ENCODE data around the gene PI16. TPM values are rescaled to one million over a fixed set of nuclear protein-coding genes. Genes with fewer than 3 reads are reported as not detected.
A peak's percentile ranks its signal among the peaks of the same experiment; 100 is the strongest.

PI16 gene
- total RNA-seq, 1 experiment from 2014 or later = not detected

DNA sequence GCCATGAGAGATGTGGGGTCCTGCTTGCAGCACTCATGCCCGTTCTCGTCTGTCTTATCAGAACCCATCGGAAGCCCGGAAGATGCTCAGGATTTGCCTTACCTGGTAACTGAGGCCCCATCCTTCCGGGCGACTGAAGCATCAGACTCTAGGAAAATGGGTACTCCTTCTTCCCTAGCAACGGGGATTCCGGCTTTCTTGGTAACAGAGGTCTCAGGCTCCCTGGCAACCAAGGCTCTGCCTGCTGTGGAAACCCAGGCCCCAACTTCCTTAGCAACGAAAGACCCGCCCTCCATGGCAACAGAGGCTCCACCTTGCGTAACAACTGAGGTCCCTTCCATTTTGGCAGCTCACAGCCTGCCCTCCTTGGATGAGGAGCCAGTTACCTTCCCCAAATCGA is 8.3 kb downstream of the PI16 start:
- POLR2A ChIA-PET = no interaction called here

DNA sequence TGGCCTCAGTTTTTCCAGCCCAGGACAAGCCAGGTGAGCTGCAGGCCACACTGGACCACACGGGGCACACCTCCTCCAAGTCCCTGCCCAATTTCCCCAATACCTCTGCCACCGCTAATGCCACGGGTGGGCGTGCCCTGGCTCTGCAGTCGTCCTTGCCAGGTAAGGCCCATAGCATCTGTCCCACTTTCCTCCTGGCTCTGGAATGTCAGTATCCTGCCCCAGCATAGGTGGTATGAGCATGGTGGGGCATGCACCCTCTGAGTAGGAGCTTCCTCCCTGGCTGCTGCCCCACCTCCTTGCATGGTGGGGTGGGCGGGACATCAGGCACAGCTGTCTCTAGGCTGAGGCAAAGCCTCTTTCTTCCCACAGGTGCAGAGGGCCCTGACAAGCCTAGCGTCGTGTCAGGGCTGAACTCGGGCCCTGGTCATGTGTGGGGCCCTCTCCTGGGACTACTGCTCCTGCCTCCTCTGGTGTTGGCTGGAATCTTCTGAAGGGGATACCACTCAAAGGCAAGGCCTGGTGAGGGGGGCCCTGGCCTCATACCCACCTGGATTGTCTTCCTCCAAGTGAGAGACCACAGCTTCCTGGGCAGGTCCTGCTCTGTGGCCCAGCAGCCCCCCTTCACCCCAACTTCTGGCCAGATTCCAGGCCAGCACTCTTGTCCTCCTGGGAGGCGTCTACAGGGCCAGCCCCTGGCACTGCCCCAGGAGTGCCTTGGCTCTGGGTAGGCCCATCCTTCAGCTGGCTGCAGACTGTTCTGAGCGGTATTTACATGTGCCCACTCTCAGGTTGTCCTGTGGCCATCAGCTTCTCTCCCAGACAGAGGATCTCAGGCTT is 9.1 kb downstream of the PI16 start:
- ATAC-seq (peak; percentile 18; the same call in 1 of the 2 replicates), DNase-seq (ENCODE audit: low read depth, low spot score) (no peak)
- TF ChIP-seq, protein P1, sequence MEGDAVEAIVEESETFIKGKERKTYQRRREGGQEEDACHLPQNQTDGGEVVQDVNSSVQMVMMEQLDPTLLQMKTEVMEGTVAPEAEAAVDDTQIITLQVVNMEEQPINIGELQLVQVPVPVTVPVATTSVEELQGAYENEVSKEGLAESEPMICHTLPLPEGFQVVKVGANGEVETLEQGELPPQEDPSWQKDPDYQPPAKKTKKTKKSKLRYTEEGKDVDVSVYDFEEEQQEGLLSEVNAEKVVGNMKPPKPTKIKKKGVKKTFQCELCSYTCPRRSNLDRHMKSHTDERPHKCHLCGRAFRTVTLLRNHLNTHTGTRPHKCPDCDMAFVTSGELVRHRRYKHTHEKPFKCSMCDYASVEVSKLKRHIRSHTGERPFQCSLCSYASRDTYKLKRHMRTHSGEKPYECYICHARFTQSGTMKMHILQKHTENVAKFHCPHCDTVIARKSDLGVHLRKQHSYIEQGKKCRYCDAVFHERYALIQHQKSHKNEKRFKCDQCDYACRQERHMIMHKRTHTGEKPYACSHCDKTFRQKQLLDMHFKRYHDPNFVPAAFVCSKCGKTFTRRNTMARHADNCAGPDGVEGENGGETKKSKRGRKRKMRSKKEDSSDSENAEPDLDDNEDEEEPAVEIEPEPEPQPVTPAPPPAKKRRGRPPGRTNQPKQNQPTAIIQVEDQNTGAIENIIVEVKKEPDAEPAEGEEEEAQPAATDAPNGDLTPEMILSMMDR (IDR thresholded peaks at IDR 0.05) = no peak
- TF ChIP-seq, protein P2, sequence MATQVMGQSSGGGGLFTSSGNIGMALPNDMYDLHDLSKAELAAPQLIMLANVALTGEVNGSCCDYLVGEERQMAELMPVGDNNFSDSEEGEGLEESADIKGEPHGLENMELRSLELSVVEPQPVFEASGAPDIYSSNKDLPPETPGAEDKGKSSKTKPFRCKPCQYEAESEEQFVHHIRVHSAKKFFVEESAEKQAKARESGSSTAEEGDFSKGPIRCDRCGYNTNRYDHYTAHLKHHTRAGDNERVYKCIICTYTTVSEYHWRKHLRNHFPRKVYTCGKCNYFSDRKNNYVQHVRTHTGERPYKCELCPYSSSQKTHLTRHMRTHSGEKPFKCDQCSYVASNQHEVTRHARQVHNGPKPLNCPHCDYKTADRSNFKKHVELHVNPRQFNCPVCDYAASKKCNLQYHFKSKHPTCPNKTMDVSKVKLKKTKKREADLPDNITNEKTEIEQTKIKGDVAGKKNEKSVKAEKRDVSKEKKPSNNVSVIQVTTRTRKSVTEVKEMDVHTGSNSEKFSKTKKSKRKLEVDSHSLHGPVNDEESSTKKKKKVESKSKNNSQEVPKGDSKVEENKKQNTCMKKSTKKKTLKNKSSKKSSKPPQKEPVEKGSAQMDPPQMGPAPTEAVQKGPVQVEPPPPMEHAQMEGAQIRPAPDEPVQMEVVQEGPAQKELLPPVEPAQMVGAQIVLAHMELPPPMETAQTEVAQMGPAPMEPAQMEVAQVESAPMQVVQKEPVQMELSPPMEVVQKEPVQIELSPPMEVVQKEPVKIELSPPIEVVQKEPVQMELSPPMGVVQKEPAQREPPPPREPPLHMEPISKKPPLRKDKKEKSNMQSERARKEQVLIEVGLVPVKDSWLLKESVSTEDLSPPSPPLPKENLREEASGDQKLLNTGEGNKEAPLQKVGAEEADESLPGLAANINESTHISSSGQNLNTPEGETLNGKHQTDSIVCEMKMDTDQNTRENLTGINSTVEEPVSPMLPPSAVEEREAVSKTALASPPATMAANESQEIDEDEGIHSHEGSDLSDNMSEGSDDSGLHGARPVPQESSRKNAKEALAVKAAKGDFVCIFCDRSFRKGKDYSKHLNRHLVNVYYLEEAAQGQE (IDR thresholded peaks at IDR 0.05; ENCODE audit: insufficient read depth in 1 of 2, low read depth in 2 of 2, low read length in 1 of 2) = no peak
- TF ChIP-seq TCF7L2 (IDR thresholded peaks at IDR 0.05; ENCODE audit: low read depth, low read length) (no peak), SIN3A (IDR thresholded peaks at IDR 0.05; ENCODE audit: borderline replicate concordance, insufficient read depth, low read depth, low read length) (no peak), POLR2AphosphoS5 (IDR thresholded peaks at IDR 0.05; ENCODE audit: low read depth, low read length) (no peak)
- POLR2A ChIA-PET = no interaction called here
- in situ Hi-C loops (cut with HindIII; ENCODE audit: low pct_unique_long_range_greater_than_20kb, low sequenced_read_pairs) = no loop called here
- Histone ChIP-seq H3K9me3 (ENCODE audit: control insufficient read depth, insufficient read depth, low read depth, low read length) (no peaks in the 10 kb centered on the region), H3K27ac (ENCODE audit: low read length) (no peak overlapping the region), H3K27me3 (ENCODE audit: control insufficient read depth, insufficient read depth, low read length) (no peaks in the 10 kb centered on the region), H3K36me3 (ENCODE audit: control insufficient read depth, insufficient read depth, low read length) (peaks cover 4% of the 10 kb centered on the region), H3K4me1 (ENCODE audit: control insufficient read depth, insufficient read depth, low read length) (peaks cover 8% of the 10 kb centered on the region; the same call in 1 of the 2 replicates), H3K4me3 (ENCODE audit: low read depth in 2 of 2, low read length in 2 of 2) (no peak overlapping the region)
- CTCF ChIA-PET = interaction anchor here (0.9 kb wide), 1 partner anchor 54 kb away, joined by 3 read pairs; no protein-coding TSS in a partner anchor
- intact Hi-C loops (cut with micrococcal nuclease; ENCODE audit: unreplicated experiment) = no loop called here
- BruUV-seq (replicated peaks) = no TSS peak

More for the DNA sequence above, 8.3 kb downstream of the PI16 start:
- Histone ChIP-seq H3K9me3 (ENCODE audit: control insufficient read depth, insufficient read depth, low read depth, low read length) (no peaks in the 10 kb centered on the region), H3K36me3 (ENCODE audit: control insufficient read depth, insufficient read depth, low read length) (peaks cover 2% of the 10 kb centered on the region), H3K4me1 (ENCODE audit: control insufficient read depth, insufficient read depth, low read length) (peaks cover 8% of the 10 kb centered on the region; the same call in 1 of the 2 replicates), H3K27ac (ENCODE audit: low read length) (no peak overlapping the region), H3K27me3 (ENCODE audit: control insufficient read depth, insufficient read depth, low read length) (no peaks in the 10 kb centered on the region), H3K4me3 (ENCODE audit: low read depth in 2 of 2, low read length in 2 of 2) (no peak overlapping the region)
- DNase-seq (ENCODE audit: low read depth, low spot score) = no peak
- TF ChIP-seq TCF7L2 (IDR thresholded peaks at IDR 0.05; ENCODE audit: low read depth, low read length) (no peak), SIN3A (IDR thresholded peaks at IDR 0.05; ENCODE audit: borderline replicate concordance, insufficient read depth, low read depth, low read length) (no peak), POLR2AphosphoS5 (IDR thresholded peaks at IDR 0.05; ENCODE audit: low read depth, low read length) (no peak)
- TF ChIP-seq, protein P2 (IDR thresholded peaks at IDR 0.05; ENCODE audit: insufficient read depth in 1 of 2, low read depth in 2 of 2, low read length in 1 of 2) = no peak
- TF ChIP-seq, protein P1 (IDR thresholded peaks at IDR 0.05) = no peak
- BruUV-seq (replicated peaks) = no TSS peak
- no peak for ATAC-seq
- intact Hi-C loops (cut with micrococcal nuclease; ENCODE audit: unreplicated experiment) = no loop called here
- CTCF ChIA-PET = no interaction called here
- in situ Hi-C loops (cut with HindIII; ENCODE audit: low pct_unique_long_range_greater_than_20kb, low sequenced_read_pairs) = no loop called here

Measured in Panc1 (cell line).